HG03469 (cell line): Measurements from ENCODE around the gene NOTCH1.

Experiments
- ATAC-seq: cut with Tn5 transposase; IDR thresholded peaks from one replicate; pipeline ENCODE4 v1.9.1; 2021; ENCODE audit warnings: mild to moderate bottlenecking, moderate library complexity, moderate number of reproducible peaks; ENCODE audit not compliant: unreplicated experiment

Gene NOTCH1

DNA sequence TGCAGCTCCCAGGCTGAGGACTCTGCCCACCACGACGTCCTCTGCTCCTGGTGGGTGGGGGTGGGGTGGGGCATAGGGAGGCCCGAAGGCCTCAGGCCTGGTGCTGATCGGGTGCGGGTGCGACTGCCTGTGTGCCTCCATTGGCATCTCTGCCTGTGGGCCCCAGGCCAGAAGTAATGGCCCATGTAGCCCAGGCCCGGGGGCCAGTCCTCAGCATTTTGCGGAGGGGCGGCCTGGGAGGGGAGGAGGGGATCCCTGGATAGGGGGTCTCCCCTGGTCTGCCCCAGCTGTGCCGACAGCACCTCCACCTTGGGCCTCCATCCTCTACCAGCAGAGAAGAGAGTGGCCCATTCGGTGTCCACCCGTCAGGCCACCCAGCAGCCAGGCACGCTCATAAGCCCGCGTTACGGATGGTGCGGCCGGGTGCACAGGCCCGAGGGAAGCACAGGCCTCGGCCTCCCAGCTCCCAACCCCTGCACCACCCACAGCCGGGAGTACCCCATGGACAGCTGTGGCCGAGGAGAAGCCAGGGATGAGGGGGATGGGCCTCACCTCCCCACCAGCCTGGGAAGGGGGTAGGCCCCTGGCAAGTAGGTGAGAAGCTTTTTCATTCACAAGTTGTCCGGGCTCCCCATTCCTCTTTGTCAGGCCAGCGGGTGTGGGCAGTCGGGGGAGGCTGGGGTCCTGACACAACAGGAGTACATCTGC is 1.8 kb upstream of the NOTCH1 start:
- no peak for ATAC-seq

DNA sequence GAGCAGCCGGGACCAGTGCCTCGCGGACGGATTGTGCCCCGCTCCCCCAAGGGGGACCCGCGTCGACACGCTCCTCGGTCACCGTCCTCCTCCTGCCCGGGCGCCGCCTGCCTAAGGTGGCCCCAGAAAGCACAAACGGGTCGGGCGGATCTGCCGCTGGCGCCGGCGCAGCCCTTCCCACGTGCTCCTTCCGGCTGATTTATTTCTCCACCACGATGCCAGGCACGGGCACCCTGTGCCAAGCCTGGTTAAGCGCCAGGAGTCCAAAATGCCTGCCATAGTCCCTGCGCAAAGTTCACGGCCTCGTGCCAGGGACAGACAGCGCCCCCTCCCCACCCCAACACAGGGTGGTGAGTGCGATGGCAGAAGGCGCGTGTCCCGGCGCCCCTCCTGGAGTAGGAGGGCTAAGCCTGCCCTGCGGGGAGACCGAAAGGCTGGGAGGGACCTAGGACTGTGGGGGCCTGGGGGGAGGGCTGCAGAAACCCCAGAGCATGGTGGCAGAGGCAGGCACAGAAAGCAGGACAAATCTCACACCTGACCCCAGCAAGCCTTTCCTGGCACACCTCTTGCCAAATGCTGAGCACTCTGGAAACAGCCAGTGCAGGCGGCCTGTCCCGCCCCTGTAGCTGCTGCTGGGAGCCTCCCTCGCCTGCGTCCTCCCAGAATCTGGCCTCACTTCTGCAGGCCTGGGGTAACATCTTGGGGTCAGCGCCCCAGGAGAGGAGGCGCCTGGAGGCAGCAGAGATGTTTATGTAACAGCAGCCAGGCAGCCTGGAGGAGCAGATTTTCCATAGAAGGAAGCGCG is 1.1 kb upstream of the NOTCH1 start:
- ATAC-seq: no peak

DNA sequence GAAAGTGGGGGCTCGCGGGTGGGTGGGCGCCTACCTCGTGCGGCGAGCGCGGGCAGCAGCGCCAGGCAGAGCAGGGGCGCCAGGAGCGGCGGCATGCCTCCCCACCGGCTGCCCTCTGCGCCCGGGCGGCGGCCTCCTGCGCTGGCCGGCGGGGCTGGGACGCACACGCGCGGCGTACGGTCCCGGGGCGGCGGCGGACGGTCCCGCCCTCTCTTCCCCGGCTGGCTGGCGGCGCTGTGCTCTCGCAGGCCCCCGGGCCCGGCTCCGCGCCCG is 220 bp downstream of the NOTCH1 start:
- ATAC-seq: peak; percentile 22

DNA sequence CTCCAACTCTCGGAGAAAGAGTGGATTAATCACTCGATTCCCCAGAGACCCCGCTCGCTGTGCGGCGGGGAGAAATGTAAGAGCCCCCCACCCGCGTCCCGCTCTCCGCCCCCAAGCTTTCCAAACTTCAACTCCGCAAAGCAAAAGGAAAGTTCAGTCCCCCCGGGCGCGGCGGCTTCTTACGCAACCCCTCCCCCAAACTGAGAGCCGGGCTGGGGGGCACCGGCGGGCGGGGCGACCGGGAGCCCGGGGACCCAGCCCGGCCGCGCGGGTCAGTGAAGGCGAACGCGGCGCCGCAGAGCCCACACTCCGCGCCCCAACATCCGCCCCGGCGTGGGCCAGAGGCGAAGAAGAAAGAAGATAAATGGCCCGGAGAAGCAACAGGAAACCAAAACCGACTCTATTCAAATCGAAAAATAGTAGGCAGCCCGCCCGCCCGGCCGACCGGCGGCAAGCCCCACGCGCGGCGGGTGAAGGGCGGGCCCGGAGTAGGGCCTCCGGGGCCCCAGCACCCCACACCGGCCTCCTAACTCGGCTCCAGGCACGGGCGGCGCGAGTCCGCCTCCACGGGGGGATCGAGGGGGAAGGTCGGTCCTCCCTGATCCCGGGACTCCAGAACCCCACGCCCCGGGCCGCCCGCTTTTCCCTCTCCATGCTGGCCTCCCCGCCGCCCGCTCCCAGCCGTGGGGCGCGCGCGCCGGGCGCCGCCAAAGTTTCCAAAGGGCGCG is 720 bp downstream of the NOTCH1 start:
- ATAC-seq: peak; percentile 10

DNA sequence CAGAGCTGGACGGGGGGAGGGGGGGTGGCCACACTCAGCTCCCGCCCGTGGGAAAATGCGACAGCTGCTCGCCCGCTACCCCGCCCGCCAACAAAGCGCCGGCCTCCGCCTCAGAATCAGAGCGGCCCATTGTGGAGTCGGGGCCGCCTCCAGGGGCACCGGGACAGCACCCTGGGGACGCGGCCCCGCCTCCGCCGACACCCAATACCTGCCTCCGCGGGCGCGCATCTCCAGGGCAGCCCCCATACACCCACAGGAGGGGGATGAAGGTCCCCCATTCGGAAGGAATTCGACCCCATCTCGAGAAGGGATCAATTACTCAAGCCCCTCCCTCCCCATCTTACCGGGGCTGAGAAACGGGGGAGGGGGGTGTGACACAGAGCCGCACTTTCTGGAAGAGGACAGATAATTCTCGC is 1.3 kb downstream of the NOTCH1 start:
- ATAC-seq: no peak

DNA sequence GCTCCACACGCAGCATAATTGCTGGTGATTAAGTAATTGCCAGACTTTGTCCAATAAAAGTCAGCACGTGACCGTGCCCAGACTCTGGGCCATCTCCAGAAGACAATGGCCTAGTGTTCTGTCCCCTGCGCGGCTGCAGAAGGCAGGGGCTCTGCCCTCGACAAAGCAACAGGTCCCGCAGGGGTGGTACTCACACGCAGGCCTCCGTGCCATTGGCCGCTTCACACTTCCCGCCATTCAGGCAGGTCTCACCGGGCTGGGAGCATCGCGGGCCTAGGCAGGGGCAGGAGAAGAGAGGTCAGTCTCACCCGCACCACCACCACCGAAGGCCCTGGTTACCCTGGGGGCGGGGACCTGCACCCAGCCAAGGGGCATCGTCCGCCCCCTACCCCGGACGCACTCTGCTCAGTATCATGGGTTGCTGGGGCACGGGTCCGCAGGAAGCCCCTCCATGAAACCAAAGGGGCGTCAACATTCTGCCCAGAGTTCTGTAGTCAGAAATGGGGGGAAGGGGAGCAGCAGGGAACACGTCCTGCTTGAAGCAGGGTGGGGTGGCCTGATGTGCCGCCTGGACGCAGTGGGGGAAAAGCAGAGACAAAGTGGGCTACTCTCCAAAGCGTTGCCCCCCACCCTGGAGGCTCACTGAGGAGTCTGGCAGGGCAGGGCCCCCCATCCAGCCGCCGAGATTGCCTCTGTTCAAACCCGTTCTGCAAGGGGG is 1.9 kb downstream of the NOTCH1 start:
- ATAC-seq: no peak

DNA sequence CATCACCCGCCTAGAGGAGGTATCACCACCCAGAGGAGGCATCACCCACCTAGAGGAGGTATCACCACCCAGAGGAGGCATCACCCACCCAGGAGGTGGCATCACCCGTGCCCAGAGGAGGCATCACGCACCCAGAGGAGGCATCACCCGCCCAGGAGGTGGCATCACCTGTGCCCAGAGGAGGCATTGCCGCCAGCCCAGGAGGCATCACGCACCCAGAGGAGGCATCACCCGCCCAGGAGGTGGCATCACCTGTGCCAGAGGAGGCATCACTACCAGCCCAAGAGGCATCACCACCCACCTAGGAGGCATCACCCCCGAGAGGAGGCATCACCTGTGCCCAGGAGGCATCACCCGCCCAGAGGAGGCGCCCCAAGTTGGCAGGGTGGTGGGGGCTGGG is 2.6 kb downstream of the NOTCH1 start:
- ATAC-seq: no peak

DNA sequence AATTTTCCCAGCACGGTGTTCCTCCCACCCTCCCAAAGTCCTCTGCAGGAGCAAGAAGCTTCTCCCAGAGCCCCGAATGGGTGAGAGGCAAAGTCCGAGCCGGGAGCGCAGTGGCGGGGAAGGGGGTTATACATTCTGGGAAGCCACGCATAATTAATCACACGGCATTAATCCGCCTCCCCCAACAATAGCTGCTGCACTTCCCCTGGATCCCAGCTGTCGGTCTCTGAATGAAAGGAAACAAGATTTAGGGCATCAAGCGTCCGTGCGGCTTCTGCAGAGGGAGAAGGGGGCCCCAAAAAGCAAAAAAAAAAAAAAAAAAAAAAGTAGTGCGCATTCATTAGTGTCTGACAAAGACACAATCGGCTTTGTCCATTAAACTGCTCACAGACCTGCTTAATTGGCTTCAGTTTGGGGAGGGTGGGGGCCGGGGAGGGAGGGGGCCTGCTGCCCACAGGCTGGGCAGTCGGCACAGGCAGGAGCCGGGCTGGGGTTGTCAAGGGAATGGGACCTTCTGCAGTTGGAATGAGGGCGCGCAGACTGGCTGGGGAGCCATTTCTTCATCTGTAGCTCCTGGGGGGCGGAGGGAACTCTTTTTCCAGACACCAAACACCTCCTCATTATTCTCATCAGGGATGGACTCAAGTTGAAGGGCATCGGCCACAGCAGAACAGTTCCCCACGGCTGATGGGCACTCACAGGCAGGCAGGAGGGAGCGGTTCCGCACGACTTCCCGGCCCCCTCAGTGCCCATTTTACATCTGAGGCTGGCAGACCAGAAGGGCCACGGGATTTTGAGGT is 3.4 kb downstream of the NOTCH1 start:
- no peak for ATAC-seq

DNA sequence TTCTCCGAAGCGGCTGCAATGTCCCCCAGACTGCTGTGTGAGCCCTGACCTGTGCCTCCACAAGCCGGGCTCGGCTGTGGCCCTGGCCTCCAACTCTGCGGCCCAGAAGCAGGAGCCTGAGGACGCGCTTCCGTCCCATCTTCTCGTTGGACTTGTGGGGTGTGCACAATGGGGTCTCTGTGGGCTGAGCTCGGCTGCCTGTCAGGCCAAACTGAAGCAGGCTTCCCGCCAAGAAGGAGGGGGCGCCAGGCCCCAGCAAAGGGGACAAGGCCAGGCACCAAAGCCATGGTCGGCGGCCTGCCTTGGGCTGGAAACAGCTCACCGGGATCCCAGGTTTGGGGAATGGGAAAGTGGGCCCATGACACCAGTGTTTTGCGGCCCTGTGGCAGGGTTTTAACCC is 4.1 kb downstream of the NOTCH1 start:
- no peak for ATAC-seq

DNA sequence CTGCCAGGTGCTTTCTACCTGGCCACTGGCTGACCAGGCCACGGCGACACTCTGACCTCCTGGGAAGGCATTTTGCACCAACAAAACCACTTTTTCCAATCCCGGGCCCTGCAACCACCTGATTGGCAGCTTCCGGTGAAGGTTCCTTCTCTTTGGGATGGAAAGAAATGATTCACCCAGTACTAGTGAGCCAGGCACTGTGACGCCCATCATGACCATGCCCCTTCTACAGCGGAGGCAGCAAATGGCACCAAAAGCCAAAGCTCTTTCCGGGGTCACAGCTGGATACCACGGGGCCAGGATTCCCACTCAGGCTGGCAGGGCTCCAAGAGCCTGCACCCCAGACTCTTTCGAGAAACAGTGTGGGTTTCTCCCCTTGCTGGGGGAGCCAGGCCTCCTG is 4.7 kb downstream of the NOTCH1 start:
- no peak for ATAC-seq

DNA sequence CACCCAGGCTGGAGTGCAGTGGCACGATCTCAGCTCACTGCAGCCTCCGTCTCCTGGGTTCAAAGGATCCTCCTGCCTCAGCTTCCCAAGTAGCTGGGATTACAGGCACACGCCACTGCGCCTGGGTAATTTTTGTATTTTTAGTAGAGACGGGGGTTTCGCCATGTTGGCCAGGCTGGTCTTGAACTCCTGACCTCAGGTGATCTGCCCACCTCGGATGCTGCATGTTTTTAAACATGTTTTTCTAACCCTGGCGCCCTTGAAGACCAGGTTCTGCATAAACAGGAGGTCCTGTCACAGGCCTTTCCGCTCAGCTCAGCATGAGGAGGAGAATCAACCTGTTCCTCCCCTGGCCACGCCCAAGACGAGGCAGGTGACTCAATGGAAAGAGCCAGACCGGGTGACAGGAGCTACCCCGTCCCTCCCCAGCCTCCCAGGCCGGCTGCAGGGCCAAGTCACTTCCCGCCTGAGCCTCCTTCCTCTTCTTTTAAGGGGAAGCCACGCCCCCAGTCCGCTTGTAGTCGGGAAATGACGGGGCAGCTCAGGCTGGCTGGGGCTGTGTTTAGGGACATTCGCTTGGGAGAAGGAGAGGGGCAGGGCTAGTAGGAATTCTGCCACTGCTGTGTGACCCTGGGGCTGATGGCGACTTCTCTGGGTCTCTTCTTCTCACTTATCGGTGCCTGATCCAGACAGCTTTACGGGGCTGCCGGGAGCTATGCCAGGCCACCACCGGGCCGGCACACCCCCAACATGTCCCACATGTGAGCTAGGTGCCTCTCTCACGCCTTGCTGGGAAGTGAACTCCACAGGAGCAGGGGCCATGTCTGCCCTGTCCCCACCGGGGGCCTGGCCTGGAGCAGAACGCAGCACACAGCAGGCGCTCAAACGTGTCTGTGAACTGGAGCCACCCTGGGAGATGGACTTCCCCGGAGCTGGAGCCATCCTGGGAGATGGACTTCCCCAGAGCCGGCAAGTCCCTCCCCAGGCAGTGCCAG is 6.1 kb downstream of the NOTCH1 start:
- no peak for ATAC-seq

DNA sequence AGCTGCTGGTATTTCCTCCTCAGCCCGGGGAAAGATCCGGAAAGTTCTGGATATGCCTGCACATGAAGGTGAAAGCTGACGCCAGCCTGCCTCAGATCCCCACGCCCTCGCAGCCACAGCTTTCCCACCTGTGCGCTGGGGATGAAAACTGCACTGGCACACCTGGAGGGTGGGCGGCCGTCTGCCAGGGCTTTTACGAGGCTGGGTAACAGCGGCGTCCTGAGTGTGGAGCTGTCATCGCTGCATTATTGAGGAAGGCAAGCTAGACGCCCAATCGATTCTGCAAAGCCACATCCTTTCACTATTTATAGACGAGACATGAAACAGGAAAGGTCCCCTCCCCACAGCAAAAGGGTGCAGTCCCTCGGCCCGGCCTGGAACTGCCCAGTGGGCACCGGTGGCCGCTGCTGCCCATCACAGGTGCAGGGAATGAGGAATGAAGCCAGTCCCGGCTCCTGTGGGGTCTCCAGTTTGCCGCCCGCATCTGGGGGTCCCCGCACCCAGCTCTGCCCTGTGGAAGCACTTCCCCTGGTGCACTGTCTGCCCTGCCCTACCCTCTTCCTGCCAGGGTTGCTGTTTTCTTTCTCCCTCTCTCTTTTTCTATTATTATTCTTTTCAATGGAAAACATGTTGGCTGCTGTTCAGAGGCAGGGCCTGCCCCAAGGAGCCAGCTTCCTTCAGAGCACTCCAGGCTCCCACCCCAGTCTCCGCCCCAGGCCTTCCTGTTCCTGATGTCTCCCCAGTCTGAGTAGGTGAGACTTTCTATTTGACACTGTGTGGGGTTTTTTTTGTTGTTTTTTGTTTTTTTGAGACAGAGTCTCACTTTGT is 7.0 kb downstream of the NOTCH1 start:
- no peak for ATAC-seq

DNA sequence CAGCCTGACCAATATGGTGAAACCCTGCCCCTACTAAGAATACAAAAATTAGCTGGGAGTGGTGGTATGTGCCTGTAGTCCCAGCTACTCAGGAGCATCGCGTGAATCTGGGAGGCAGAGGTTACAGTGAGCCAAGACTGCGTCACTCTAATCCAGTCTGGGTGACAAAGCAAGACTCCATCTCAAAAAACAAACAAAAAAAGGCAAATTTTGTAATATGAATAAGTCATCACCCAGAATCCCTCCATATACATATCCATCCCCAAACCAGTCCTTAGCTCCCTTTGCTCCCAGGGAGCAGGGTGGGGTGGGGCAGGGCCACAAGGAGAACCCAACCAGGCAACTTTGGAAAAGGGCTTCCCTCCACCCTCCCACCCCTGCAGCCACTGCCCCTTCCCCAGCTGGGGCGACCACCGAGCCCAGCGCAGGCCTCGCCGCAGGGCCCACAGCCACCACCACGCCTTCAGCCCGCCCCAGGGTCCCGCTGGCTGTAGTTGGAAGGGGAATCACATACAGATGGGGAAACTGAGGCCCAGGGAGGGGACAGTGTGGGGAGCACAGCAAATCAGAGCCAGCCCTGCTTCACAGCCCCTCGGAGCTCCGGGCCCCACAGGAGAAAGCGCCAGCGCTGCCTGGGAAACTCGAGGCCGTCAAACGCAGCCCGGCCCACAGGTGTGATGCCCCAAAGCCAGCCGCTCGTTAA is 7.8 kb downstream of the NOTCH1 start:
- ATAC-seq: no peak

DNA sequence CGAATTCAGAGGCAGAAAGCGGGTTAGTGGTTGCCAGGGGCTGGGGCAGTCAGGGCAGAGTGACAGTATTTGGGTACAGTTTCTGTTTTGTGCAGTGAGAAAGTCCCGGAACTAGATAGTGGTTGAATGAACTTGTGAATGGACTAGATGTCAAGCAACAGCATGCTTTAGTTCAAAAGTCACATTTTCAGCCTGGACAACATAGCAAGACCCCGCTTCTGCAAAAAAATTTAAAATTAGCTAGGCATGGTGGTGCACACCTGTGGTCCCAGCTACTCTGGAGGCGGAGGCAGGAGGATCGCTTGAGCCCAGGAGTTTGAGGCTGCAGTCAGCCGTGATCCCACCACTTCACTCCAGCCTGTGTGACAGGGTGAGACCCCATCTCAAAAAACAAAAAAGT is 8.4 kb downstream of the NOTCH1 start:
- ATAC-seq: no peak

DNA sequence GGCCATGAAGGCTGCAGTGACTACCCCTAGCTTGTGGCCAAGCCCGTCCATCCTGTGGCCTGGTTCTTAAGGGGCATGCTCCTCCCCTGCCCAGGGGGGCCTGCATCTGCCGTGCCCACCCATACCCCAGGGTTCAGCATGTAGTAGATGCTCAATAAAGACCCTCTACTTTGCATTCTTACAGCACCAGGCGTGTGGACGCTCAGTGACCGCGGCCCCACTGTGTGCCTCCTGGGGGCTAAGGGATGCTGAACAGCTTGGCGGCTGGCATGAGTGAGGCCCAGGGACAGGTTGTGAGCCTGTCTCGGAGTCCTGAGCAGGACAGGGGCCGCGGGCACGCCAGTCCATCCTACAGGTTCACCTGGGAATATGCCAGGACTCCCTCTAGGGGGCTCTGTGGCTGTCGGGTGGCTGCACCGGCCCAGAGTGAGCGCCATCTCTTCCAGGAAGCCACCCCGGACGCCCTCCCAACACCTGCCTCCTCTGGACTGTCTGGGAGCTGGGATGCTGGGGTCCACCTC is 9.1 kb downstream of the NOTCH1 start:
- no peak for ATAC-seq

DNA sequence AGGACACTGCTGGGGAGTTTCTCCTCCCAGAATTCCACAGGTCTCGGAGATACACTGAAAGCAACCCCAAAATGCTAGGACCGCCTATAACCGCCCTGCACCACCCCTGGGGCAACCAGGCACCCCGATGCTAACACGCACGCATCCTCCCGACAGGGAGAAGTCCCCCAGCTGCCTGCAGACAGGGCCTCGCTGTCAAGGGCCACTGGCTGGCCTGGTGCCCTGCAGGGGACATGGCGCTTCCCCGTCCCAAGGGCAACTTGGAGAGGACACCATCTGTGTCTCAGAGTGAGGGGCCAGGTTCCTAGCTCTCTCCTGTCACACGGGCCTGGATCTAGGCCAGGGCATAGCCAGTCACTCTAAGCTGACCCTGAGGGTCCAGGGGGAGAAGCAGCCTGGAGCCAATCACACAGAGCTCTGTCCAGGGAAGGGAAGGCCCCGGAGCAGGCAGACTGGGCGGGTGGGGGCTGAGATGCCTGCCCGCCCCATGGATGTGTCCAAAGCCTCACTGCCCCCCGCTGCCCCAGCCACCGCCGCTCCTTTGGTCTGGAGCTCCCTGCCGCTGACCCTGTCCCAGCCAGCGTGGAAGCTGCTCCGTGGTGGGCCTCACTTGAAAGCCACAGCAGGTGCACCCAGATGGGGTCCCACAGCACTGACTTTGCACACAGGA is 9.7 kb downstream of the NOTCH1 start:
- no peak for ATAC-seq

DNA sequence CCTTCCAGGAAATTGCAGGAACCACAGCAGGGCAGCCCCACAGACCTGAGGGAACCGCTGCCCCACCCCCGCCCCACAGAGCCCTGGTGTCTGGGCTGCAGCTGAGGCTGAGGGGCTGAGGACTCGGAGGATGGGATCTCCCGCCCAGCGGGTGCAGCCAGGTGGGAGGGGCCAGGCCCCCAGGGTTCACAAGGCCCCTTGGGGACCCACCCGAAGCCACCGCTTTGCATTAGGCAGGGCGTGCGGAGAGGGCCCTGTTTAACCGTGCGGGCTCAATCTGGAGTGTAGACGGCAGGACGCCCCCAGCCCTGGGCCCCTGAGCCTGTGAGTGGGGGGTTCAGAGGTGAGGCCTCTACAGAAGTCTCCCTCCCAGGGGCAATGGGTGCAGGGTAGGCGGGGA is 10.8 kb downstream of the NOTCH1 start:
- no peak for ATAC-seq
